ENCODE measurements around the gene RGS11. TPM values are rescaled to one million over a fixed set of nuclear protein-coding genes. Genes with fewer than 3 reads are reported as not detected.

RGS11 gene
- total RNA-seq, 1 experiment from 2014 or later = 10.2 TPM

DNA sequence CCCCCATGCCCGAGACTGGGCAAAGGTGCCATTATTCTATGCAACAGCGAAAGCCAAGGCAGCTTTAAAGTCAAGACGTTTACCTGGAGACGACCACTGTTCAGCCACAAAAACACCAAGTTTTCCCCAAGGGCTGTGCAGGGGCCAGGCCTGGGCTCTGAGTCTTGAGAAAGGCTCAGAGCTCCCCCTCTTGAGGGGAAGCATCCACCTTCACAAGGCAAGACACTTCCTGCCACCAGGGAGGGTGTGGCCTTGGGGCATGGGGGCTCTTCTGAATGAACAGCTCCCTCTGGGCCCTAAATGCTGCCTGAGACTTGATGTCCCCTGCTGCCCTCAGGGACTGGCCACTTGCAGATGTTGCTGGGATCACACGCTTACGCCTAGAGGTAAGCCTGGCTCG is 33.7 kb upstream of the RGS11 start:
- no TSS peak for BruUV-seq (replicated peaks)
- Histone ChIP-seq H3K4me3 (ENCODE audit: low read depth in 2 of 2, low read length in 2 of 2) (no peak overlapping the region), H3K27ac (ENCODE audit: low read length) (no peak overlapping the region), H3K4me1 (ENCODE audit: control insufficient read depth, insufficient read depth, low read length) (no peaks in the 10 kb centered on the region), H3K36me3 (ENCODE audit: control insufficient read depth, insufficient read depth, low read length) (no peaks in the 10 kb centered on the region; the same call in 1 of the 2 replicates), H3K27me3 (ENCODE audit: control insufficient read depth, insufficient read depth, low read length) (no peaks in the 10 kb centered on the region), H3K9me3 (ENCODE audit: control insufficient read depth, insufficient read depth, low read depth, low read length) (no peaks in the 10 kb centered on the region)
- POLR2A ChIA-PET = no interaction called here
- ATAC-seq = no peak
- CTCF ChIA-PET = no interaction called here
- in situ Hi-C loops (cut with HindIII; ENCODE audit: low pct_unique_long_range_greater_than_20kb, low sequenced_read_pairs) = no loop called here
- intact Hi-C loops (cut with micrococcal nuclease; ENCODE audit: unreplicated experiment) = no loop called here
- no peak for DNase-seq (ENCODE audit: low read depth, low spot score)
- TF ChIP-seq POLR2AphosphoS5 (IDR thresholded peaks at IDR 0.05; ENCODE audit: low read depth, low read length) = no peak
- TF ChIP-seq, protein P1, sequence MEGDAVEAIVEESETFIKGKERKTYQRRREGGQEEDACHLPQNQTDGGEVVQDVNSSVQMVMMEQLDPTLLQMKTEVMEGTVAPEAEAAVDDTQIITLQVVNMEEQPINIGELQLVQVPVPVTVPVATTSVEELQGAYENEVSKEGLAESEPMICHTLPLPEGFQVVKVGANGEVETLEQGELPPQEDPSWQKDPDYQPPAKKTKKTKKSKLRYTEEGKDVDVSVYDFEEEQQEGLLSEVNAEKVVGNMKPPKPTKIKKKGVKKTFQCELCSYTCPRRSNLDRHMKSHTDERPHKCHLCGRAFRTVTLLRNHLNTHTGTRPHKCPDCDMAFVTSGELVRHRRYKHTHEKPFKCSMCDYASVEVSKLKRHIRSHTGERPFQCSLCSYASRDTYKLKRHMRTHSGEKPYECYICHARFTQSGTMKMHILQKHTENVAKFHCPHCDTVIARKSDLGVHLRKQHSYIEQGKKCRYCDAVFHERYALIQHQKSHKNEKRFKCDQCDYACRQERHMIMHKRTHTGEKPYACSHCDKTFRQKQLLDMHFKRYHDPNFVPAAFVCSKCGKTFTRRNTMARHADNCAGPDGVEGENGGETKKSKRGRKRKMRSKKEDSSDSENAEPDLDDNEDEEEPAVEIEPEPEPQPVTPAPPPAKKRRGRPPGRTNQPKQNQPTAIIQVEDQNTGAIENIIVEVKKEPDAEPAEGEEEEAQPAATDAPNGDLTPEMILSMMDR (IDR thresholded peaks at IDR 0.05) = no peak
- TF ChIP-seq TCF7L2 (IDR thresholded peaks at IDR 0.05; ENCODE audit: low read depth, low read length) = no peak

DNA sequence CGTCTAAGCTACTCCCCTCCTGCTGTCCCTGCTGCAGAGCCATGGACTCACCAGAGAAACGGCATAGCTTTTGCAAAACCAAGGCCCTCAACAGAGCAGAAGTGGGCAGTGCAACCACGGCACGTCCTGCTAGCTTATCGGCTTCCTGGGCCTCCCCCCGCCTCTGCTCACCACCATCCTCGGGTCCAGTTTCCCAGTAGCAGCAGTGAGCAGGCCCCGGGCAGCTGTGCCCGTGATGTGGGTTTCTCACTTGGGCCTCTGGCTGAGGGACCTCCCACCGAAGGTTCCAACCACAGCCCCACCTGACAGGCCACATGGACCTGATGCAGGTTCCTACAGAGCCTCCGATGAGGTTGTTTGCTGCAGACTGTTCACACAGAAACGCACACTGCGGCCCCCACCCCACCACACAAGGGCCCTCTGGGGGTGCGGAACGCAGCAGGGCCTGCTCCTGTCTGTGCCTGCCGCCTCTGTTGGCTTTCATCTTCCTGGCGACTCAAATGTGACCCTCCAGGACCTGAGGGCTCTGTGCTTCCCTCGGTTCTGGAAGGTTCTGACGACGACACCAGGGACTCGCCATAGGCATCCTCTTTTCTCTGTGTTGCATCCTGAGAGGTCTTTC is 32.1 kb upstream of the RGS11 start:
- H3K27me3 ChIP-seq (ENCODE audit: control insufficient read depth, insufficient read depth, low read length) = no peaks in the 10 kb centered on the region
- in situ Hi-C loops (cut with HindIII; ENCODE audit: low pct_unique_long_range_greater_than_20kb, low sequenced_read_pairs) = no loop called here
- CTCF ChIA-PET = no interaction called here
- POLR2A ChIA-PET = interaction anchor here (0.5 kb wide), 1 partner anchor 61 kb away, joined by 12 read pairs; no protein-coding TSS in a partner anchor
- no peaks in the 10 kb centered on the region; the same call in 1 of the 2 replicates for H3K36me3 ChIP-seq (ENCODE audit: control insufficient read depth, insufficient read depth, low read length)
- DNase-seq (ENCODE audit: low read depth, low spot score) = no peak
- H3K27ac ChIP-seq (ENCODE audit: low read length) = no peak overlapping the region
- no peaks in the 10 kb centered on the region for H3K4me1 ChIP-seq (ENCODE audit: control insufficient read depth, insufficient read depth, low read length)
- H3K4me3 ChIP-seq (ENCODE audit: low read depth in 2 of 2, low read length in 2 of 2) = no peak overlapping the region
- no peaks in the 10 kb centered on the region for H3K9me3 ChIP-seq (ENCODE audit: control insufficient read depth, insufficient read depth, low read depth, low read length)
- intact Hi-C loops (cut with micrococcal nuclease; ENCODE audit: unreplicated experiment) = no loop called here
- TF ChIP-seq, protein P2, sequence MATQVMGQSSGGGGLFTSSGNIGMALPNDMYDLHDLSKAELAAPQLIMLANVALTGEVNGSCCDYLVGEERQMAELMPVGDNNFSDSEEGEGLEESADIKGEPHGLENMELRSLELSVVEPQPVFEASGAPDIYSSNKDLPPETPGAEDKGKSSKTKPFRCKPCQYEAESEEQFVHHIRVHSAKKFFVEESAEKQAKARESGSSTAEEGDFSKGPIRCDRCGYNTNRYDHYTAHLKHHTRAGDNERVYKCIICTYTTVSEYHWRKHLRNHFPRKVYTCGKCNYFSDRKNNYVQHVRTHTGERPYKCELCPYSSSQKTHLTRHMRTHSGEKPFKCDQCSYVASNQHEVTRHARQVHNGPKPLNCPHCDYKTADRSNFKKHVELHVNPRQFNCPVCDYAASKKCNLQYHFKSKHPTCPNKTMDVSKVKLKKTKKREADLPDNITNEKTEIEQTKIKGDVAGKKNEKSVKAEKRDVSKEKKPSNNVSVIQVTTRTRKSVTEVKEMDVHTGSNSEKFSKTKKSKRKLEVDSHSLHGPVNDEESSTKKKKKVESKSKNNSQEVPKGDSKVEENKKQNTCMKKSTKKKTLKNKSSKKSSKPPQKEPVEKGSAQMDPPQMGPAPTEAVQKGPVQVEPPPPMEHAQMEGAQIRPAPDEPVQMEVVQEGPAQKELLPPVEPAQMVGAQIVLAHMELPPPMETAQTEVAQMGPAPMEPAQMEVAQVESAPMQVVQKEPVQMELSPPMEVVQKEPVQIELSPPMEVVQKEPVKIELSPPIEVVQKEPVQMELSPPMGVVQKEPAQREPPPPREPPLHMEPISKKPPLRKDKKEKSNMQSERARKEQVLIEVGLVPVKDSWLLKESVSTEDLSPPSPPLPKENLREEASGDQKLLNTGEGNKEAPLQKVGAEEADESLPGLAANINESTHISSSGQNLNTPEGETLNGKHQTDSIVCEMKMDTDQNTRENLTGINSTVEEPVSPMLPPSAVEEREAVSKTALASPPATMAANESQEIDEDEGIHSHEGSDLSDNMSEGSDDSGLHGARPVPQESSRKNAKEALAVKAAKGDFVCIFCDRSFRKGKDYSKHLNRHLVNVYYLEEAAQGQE (IDR thresholded peaks at IDR 0.05; ENCODE audit: insufficient read depth in 1 of 2, low read depth in 2 of 2, low read length in 1 of 2) = no peak
- no TSS peak for BruUV-seq (replicated peaks)
- ATAC-seq = no peak

DNA sequence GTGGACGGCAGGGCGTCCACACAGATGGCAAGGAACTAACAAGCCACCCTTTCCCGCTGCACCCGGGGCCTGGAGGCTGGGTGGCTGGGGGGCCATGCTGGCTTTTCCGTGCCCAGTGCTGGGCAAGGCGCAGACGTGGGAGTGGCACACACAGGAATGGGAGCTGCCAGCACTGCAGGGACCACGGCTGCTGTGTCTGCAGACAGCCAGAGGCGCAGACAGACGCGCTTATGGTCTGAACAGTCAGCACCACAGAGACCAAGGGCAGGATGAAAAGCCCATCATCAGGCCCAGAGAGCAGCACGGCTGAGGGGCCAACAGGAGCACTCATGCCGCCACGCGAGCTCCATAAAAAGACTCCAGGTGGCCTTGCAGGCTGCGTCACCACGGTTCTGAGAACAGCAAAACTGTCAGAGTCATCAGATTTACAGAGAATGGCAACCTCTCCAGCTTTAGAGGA is 31.2 kb upstream of the RGS11 start:
- ChIA-PET POLR2A (no interaction called here), CTCF (no interaction called here)
- intact Hi-C loops (cut with micrococcal nuclease; ENCODE audit: unreplicated experiment) (no loop called here), in situ Hi-C loops (cut with HindIII; ENCODE audit: low pct_unique_long_range_greater_than_20kb, low sequenced_read_pairs) (no loop called here)
- TF ChIP-seq, protein P1 (IDR thresholded peaks at IDR 0.05) = no peak
- no peak for TF ChIP-seq TCF7L2 (IDR thresholded peaks at IDR 0.05; ENCODE audit: low read depth, low read length)
- no peaks in the 10 kb centered on the region for H3K9me3 ChIP-seq (ENCODE audit: control insufficient read depth, insufficient read depth, low read depth, low read length)
- ATAC-seq (no peak), DNase-seq (ENCODE audit: low read depth, low spot score) (no peak)
- H3K27me3 ChIP-seq (ENCODE audit: control insufficient read depth, insufficient read depth, low read length) = no peaks in the 10 kb centered on the region
- H3K36me3 ChIP-seq (ENCODE audit: control insufficient read depth, insufficient read depth, low read length) = no peaks in the 10 kb centered on the region
- no peak overlapping the region for H3K4me3 ChIP-seq (ENCODE audit: low read depth in 2 of 2, low read length in 2 of 2)
- no TSS peak for BruUV-seq (replicated peaks)
- H3K27ac ChIP-seq (ENCODE audit: low read length) = no peak overlapping the region
- H3K4me1 ChIP-seq (ENCODE audit: control insufficient read depth, insufficient read depth, low read length) = no peaks in the 10 kb centered on the region

Measured in Panc1 (cell line).